ENCODE data around the gene SMAD6. TPM values are rescaled to one million over a fixed set of nuclear protein-coding genes. Genes with fewer than 3 reads are reported as not detected.

The SMAD6 gene
- total RNA-seq, 3 donors from 2014 or later (not counting 1 experiment from before 2014, with no cell fraction given) = 0.07 to 0.38 (median 0.09) TPM

DNA sequence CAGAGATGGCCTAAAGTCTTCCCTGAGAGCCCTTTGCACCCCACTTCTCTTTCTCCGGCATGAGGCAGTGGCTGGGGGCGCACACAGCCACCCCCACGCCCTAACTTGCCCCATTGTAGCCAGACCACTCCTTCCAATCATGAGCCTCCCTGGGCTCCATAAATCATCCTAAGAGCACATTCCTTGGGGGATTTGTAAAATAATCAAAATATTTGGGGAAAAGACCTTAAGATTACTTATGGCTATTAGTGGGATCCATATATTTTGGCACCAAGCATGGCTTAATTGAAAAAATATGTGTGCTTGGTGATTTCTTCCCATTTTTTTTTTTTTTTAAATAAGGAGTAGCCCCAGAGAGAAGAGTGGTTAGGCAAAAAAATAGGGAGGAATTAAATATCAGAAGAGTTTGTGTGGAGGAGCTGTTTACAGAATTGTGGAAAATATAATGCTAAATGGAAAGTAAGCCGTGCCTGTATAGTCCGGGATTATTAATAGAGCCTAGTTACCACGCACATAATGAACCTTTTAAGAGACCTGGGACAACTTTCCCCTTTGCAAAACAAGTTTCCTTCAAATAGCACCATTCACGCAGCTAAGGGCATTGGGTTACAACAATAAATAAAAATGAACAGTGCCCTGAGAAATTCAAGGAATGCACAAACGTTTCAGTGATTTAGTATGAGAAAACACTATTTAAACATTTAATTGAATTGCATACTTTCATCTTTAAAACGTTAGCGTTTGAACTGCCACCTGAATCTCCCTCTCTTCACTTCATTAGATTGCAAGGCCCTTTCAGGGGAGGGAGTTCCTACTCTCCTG is 46.1 kb downstream of the SMAD6 start:
- Histone ChIP-seq H3K27ac (ENCODE audit: low read length) (no peak overlapping the region), H3K36me3 (ENCODE audit: control insufficient read depth, insufficient read depth, low read length) (no peaks in the 10 kb centered on the region), H3K27me3 (ENCODE audit: control insufficient read depth, insufficient read depth, low read length) (no peaks in the 10 kb centered on the region), H3K9me3 (ENCODE audit: control insufficient read depth, insufficient read depth, low read length) (no peaks in the 10 kb centered on the region), H3K4me1 (ENCODE audit: control insufficient read depth, insufficient read depth, low read length) (no peaks in the 10 kb centered on the region), H3K4me3 (ENCODE audit: low read length) (no peak overlapping the region)
- Mint-ChIP-seq H3K4me3 (no peak overlapping the region), H3K27ac (no peak overlapping the region), H3K27me3 (ENCODE audit: low read depth in 2 of 2) (no peaks in the 10 kb centered on the region), H3K4me1 (no peaks in the 10 kb centered on the region), H3K36me3 (no peaks in the 10 kb centered on the region), H3K9me3 (no peaks in the 10 kb centered on the region)
- intact Hi-C loops (cut with micrococcal nuclease) = no loop called here
- no peak for DNase-seq
- 93% methylated on average over 9 of the region's 10 CpGs for WGBS (ENCODE audit: insufficient coverage)
- TF ChIP-seq, protein P1, sequence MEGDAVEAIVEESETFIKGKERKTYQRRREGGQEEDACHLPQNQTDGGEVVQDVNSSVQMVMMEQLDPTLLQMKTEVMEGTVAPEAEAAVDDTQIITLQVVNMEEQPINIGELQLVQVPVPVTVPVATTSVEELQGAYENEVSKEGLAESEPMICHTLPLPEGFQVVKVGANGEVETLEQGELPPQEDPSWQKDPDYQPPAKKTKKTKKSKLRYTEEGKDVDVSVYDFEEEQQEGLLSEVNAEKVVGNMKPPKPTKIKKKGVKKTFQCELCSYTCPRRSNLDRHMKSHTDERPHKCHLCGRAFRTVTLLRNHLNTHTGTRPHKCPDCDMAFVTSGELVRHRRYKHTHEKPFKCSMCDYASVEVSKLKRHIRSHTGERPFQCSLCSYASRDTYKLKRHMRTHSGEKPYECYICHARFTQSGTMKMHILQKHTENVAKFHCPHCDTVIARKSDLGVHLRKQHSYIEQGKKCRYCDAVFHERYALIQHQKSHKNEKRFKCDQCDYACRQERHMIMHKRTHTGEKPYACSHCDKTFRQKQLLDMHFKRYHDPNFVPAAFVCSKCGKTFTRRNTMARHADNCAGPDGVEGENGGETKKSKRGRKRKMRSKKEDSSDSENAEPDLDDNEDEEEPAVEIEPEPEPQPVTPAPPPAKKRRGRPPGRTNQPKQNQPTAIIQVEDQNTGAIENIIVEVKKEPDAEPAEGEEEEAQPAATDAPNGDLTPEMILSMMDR (IDR thresholded peaks at IDR 0.05) = no peak
- no peak for ATAC-seq

DNA sequence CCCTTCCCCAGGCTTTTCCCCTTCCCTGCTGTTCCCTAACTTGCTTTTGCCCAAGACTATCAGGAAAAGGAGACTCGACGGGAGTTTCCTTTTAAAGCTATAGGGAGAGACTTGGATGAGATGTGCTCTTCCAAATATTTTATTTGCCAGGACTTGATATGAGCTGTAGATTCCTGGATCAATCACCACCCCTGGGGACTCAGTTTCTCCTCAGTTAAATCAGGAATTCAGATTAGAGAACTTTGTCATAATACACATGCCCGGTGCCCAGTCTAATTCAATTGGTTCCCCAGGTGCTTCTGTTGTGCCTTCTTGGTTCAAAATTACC is 46.6 kb downstream of the SMAD6 start:
- no peak for DNase-seq
- H3K9me3 ChIP-seq (ENCODE audit: control insufficient read depth, insufficient read depth, low read length) = no peaks in the 10 kb centered on the region
- H3K9me3 Mint-ChIP-seq = no peaks in the 10 kb centered on the region
- TF ChIP-seq, protein P1 (IDR thresholded peaks at IDR 0.05) = no peak
- H3K27ac Mint-ChIP-seq = no peak overlapping the region
- H3K4me1 ChIP-seq (ENCODE audit: control insufficient read depth, insufficient read depth, low read length) = no peaks in the 10 kb centered on the region
- no peaks in the 10 kb centered on the region for H3K36me3 Mint-ChIP-seq
- H3K4me1 Mint-ChIP-seq = no peaks in the 10 kb centered on the region
- H3K36me3 ChIP-seq (ENCODE audit: control insufficient read depth, insufficient read depth, low read length) = no peaks in the 10 kb centered on the region
- H3K27ac ChIP-seq (ENCODE audit: low read length) = no peak overlapping the region
- 100% methylated on average over 1 of the region's 3 CpGs for WGBS (ENCODE audit: insufficient coverage)
- no peak for ATAC-seq
- no peak overlapping the region for H3K4me3 Mint-ChIP-seq
- H3K27me3 ChIP-seq (ENCODE audit: control insufficient read depth, insufficient read depth, low read length) = no peaks in the 10 kb centered on the region
- intact Hi-C loops (cut with micrococcal nuclease) = no loop called here
- no peak overlapping the region for H3K4me3 ChIP-seq (ENCODE audit: low read length)
- H3K27me3 Mint-ChIP-seq (ENCODE audit: low read depth in 2 of 2) = no peaks in the 10 kb centered on the region

DNA sequence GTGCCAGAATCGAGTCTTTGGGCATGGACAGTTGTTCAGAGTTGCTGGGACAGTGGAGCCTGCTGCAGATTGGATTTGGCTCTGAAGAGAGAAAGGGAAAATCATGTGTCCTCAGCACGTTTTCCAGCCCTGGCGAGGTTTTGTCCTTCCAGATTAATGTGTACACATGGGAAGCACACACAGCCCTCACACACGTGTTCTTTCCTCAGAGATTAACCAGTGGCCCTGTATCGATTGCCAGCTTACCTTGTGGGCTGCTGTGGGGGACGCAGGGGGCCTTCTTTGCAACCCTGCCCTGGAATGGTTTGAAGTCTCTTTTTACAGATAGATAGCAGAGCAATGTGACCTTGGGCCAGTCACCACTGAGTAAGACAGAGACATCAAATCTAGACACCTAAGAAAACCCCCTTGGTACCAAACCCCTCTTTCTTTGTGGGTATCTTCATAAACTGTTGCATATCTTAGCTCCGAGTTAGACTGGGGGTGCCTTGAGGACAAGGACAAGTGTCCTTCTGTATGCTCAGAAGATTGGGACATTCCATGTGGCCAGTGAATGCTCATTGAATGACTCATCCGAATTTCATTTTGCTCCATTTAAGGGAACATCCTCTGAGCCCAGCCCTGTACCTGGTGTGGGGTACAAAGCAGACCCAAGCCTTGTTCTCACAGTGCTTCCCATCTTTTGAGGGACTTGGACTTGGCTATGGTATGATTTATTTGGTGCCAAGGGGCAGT is 48.0 kb downstream of the SMAD6 start:
- no peak overlapping the region for H3K4me3 ChIP-seq (ENCODE audit: low read length)
- H3K36me3 Mint-ChIP-seq = no peaks in the 10 kb centered on the region
- peaks cover 4% of the 10 kb centered on the region for H3K9me3 ChIP-seq (ENCODE audit: control insufficient read depth, insufficient read depth, low read length)
- H3K27me3 Mint-ChIP-seq (ENCODE audit: low read depth in 2 of 2) = peaks cover 0 to under 1% of the 10 kb centered on the region in 2 donors
- no peaks in the 10 kb centered on the region for H3K27me3 ChIP-seq (ENCODE audit: control insufficient read depth, insufficient read depth, low read length)
- H3K4me1 ChIP-seq (ENCODE audit: control insufficient read depth, insufficient read depth, low read length) = no peaks in the 10 kb centered on the region
- H3K4me1 Mint-ChIP-seq = no peaks in the 10 kb centered on the region
- no peak overlapping the region for H3K27ac Mint-ChIP-seq
- no peak overlapping the region for H3K4me3 Mint-ChIP-seq
- peaks cover 0 to under 1% of the 10 kb centered on the region in 2 donors for H3K9me3 Mint-ChIP-seq
- no peak overlapping the region for H3K27ac ChIP-seq (ENCODE audit: low read length)
- DNase-seq (no peak), ATAC-seq (no peak)
- H3K36me3 ChIP-seq (ENCODE audit: control insufficient read depth, insufficient read depth, low read length) = no peaks in the 10 kb centered on the region
- WGBS (ENCODE audit: insufficient coverage) = 81% methylated on average over 8 of the region's 8 CpGs
- TF ChIP-seq, protein P1 (IDR thresholded peaks at IDR 0.05) = no peak
- intact Hi-C loops (cut with micrococcal nuclease) = no loop called here

Measured in natural killer cell (primary cell).